ENCODE measurements around the gene LRRFIP1. TPM values are rescaled to one million over a fixed set of nuclear protein-coding genes. Genes with fewer than 3 reads are reported as not detected.

The LRRFIP1 gene
- total and polyA plus RNA-seq, 2 donors (not counting 3 experiments of a cell fraction or from before 2014, with no cell fraction given): 39.2 to 179 TPM

DNA sequence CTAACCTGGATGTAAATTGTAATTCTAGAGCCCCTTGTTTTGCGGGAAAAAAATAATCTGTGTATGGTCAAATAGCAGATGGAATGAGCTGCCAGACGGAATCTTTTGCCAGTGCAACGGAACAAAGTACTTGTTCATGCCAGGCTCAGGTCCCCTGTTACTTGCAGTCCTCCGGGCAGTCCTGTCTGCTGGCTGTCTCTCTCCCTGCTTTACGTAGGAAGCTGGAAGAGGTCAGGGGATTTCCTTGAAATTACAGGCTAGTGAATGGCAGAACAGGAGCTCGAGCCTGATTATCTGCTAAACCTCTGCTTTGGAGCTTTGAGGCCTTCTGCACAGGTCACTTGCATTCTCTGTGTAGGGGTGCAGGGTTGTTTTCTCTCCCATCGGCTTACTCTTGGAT lies 54.8 kb downstream of the LRRFIP1 start:
- intact Hi-C loops (cut with micrococcal nuclease): no loop called here
- no peak for FAIRE-seq
- TF ChIP-seq JUN (IDR thresholded peaks at IDR 0.05; ENCODE audit: borderline replicate concordance, insufficient read depth, insufficient read length, low read depth) (no peak), MYC (IDR thresholded peaks at IDR 0.05; ENCODE audit: low read depth, low read length) (no peak), FOS (IDR thresholded peaks at IDR 0.05; ENCODE audit: borderline replicate concordance, insufficient read depth, low read length) (no peak)
- peaks cover 27% of the 10 kb centered on the region for H3K4me1 ChIP-seq (ENCODE audit: control insufficient read depth, extremely low read depth, insufficient read depth, low read length)
- dilution Hi-C loops (cut with MboI; ENCODE audit: extremely low pct_ligation_motif_present, low sequenced_read_pairs): no loop called here
- no peaks in the 10 kb centered on the region for H4K20me1 ChIP-seq (replicated peaks; ENCODE audit: control insufficient read depth, extremely low read depth, insufficient read depth, low read length)
- ChIA-PET CTCF (interaction anchor here (1.0 to 4.4 kb wide), 4 partner anchors 10 to 169 kb away, joined by 3 to 38 read pairs (median 6); no protein-coding TSS in a partner anchor), POLR2A (no interaction called here)
- DNase-seq (ENCODE audit: low read depth, low spot score): no peak
- no peaks in the 10 kb centered on the region for H3K36me3 ChIP-seq (ENCODE audit: control insufficient read depth in 2 of 2, extremely low read depth in 1 of 2, insufficient read depth in 2 of 2, low read length in 2 of 2)
- no peak overlapping the region for H3K27ac ChIP-seq (ENCODE audit: insufficient read depth, low read depth, low read length)
- no TSS peak for BruUV-seq (replicated peaks)
- no peak overlapping the region for H3K4me2 ChIP-seq (ENCODE audit: insufficient read depth, low read length)
- no peaks in the 10 kb centered on the region for H3K27me3 ChIP-seq (ENCODE audit: control insufficient read depth in 2 of 2, insufficient read depth in 2 of 2, low read length in 2 of 2)
- H3K9me3 ChIP-seq (replicated peaks; ENCODE audit: control insufficient read depth, insufficient read depth, low read length): no peaks in the 10 kb centered on the region
- no peaks in the 10 kb centered on the region for H3K79me2 ChIP-seq (ENCODE audit: control insufficient read depth, insufficient read depth, low read length)
- no peak overlapping the region for H3K9ac ChIP-seq (replicated peaks; ENCODE audit: extremely low read depth, insufficient read depth, low read length)
- H3K4me3 ChIP-seq (replicated peaks in 1 of 3; ENCODE audit: insufficient read depth in 1 of 3, low read depth in 1 of 3, low read length in 3 of 3): no peak overlapping the region
- no peaks in the 10 kb centered on the region for H3K9me1 ChIP-seq (replicated peaks; ENCODE audit: control insufficient read depth, extremely low read depth, insufficient read depth, low read length)
- no peak overlapping the region for H2AFZ ChIP-seq (ENCODE audit: low read depth, low read length)

- Histone ChIP-seq H3K9me3 (replicated peaks; ENCODE audit: control insufficient read depth, insufficient read depth, low read length) (no peaks in the 10 kb centered on the region), H3K4me1 (ENCODE audit: control insufficient read depth, extremely low read depth, insufficient read depth, low read length) (peaks cover 19% of the 10 kb centered on the region), H3K4me2 (ENCODE audit: insufficient read depth, low read length) (no peak overlapping the region), H4K20me1 (replicated peaks; ENCODE audit: control insufficient read depth, extremely low read depth, insufficient read depth, low read length) (no peaks in the 10 kb centered on the region), H3K9me1 (replicated peaks; ENCODE audit: control insufficient read depth, extremely low read depth, insufficient read depth, low read length) (no peaks in the 10 kb centered on the region), H3K9ac (replicated peaks; ENCODE audit: extremely low read depth, insufficient read depth, low read length) (no peak overlapping the region), H3K36me3 (ENCODE audit: control insufficient read depth in 2 of 2, extremely low read depth in 1 of 2, insufficient read depth in 2 of 2, low read length in 2 of 2) (no peaks in the 10 kb centered on the region), H2AFZ (ENCODE audit: low read depth, low read length) (no peak overlapping the region), H3K79me2 (ENCODE audit: control insufficient read depth, insufficient read depth, low read length) (no peaks in the 10 kb centered on the region), H3K27ac (ENCODE audit: insufficient read depth, low read depth, low read length) (no peak overlapping the region), H3K27me3 (ENCODE audit: control insufficient read depth in 2 of 2, insufficient read depth in 2 of 2, low read length in 2 of 2) (no peaks in the 10 kb centered on the region), H3K4me3 (replicated peaks in 1 of 3; ENCODE audit: insufficient read depth in 1 of 3, low read depth in 1 of 3, low read length in 3 of 3) (no peak overlapping the region)
- FAIRE-seq: no peak
- intact Hi-C loops (cut with micrococcal nuclease): no loop called here
- ChIA-PET POLR2A (interaction anchor here (1.1 kb wide), 1 partner anchor 9 kb away, joined by 7 read pairs; no protein-coding TSS in a partner anchor), CTCF (interaction anchor here (1.0 to 4.4 kb wide), 5 partner anchors 9 to 170 kb away, joined by 3 to 46 read pairs (median 6); no protein-coding TSS in a partner anchor)
- TF ChIP-seq MYC (IDR thresholded peaks at IDR 0.05; ENCODE audit: low read depth, low read length) (no peak), EZH2 (IDR thresholded peaks at IDR 0.05; ENCODE audit: borderline replicate concordance, low read depth, low read length, severe bottlenecking) (no peak), POLR2AphosphoS5 (IDR thresholded peaks at IDR 0.05; ENCODE audit: insufficient read depth, low read depth, low read length) (no peak), JUN (IDR thresholded peaks at IDR 0.05; ENCODE audit: borderline replicate concordance, insufficient read depth, insufficient read length, low read depth) (no peak), POLR2A (IDR thresholded peaks at IDR 0.05; ENCODE audit: low read depth, low read length) (no peak), MAX (IDR thresholded peaks at IDR 0.05; ENCODE audit: insufficient read depth, insufficient read length) (no peak)
- TF ChIP-seq, protein P1, sequence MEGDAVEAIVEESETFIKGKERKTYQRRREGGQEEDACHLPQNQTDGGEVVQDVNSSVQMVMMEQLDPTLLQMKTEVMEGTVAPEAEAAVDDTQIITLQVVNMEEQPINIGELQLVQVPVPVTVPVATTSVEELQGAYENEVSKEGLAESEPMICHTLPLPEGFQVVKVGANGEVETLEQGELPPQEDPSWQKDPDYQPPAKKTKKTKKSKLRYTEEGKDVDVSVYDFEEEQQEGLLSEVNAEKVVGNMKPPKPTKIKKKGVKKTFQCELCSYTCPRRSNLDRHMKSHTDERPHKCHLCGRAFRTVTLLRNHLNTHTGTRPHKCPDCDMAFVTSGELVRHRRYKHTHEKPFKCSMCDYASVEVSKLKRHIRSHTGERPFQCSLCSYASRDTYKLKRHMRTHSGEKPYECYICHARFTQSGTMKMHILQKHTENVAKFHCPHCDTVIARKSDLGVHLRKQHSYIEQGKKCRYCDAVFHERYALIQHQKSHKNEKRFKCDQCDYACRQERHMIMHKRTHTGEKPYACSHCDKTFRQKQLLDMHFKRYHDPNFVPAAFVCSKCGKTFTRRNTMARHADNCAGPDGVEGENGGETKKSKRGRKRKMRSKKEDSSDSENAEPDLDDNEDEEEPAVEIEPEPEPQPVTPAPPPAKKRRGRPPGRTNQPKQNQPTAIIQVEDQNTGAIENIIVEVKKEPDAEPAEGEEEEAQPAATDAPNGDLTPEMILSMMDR (IDR thresholded peaks at IDR 0.05; ENCODE audit: extremely low read depth in 1 of 2, insufficient read depth in 1 of 2, low read depth in 1 of 2, low read length in 2 of 2): no peak
- dilution Hi-C loops (cut with MboI; ENCODE audit: extremely low pct_ligation_motif_present, low sequenced_read_pairs): no loop called here
- DNase-seq (ENCODE audit: low read depth, low spot score): no peak
- no TSS peak for BruUV-seq (replicated peaks)
Observed at GRCh38 chr2:237682856-237683670, 55.7 kb downstream of the LRRFIP1 start.

Data from endothelial cell of umbilical vein (primary cell).